ENCODE data around the gene PTK7.
"Not testable (repeated sequence)": the region's sequence is repeated elsewhere in the genome, so short reads cannot be mapped to it uniquely, and the experiment has no call there.

The PTK7 gene

GRCh38 chr6:43088654-43089056, 12.5 kb downstream of the PTK7 start:
- no peak for DNase-seq

GRCh38 chr6:43089467-43089866, 13.4 kb downstream of the PTK7 start:
- no peak for DNase-seq

- no peak for DNase-seq
Measured at GRCh38 chr6:43089874-43090558, 13.9 kb downstream of the PTK7 start.

GRCh38 chr6:43090559-43090956, 14.4 kb downstream of the PTK7 start:
- no peak for DNase-seq

- DNase-seq: no peak
Measured at GRCh38 chr6:43091020-43091419, 14.9 kb downstream of the PTK7 start.

- DNase-seq: no peak
Measured at GRCh38 chr6:43091436-43091991, 15.4 kb downstream of the PTK7 start.

- peak in 1 of 5 donors; percentile 12 for DNase-seq
Measured at GRCh38 chr6:43092635-43093034, 16.5 kb downstream of the PTK7 start.

- no peak for DNase-seq
Measured at GRCh38 chr6:43093436-43094289, 17.5 kb downstream of the PTK7 start.

- no peak for DNase-seq
Measured at GRCh38 chr6:43095939-43096338, 19.8 kb downstream of the PTK7 start.

GRCh38 chr6:43096451-43097097, 20.5 kb downstream of the PTK7 start:
- no peak for DNase-seq

- no peak for DNase-seq
Measured at GRCh38 chr6:43097098-43097489, 21.0 kb downstream of the PTK7 start.

GRCh38 chr6:43097502-43097901, 21.4 kb downstream of the PTK7 start:
- DNase-seq: no peak

GRCh38 chr6:43101497-43101896, 25.4 kb downstream of the PTK7 start:
- no peak for DNase-seq

GRCh38 chr6:43103253-43103876, 27.3 kb downstream of the PTK7 start:
- DNase-seq: no peak

- no peak for DNase-seq
Measured at GRCh38 chr6:43105538-43106222, 29.6 kb downstream of the PTK7 start.

- DNase-seq: no peak
Measured at GRCh38 chr6:43107344-43108062, 31.4 kb downstream of the PTK7 start.

GRCh38 chr6:43113431-43114260, 37.5 kb downstream of the PTK7 start:
- no peak for DNase-seq

- DNase-seq: no peak
Measured at GRCh38 chr6:43115365-43115764, 39.3 kb downstream of the PTK7 start.

- not testable (repeated sequence) for DNase-seq
Measured at GRCh38 chr6:43117466-43117865, 41.4 kb downstream of the PTK7 start.

GRCh38 chr6:43119482-43119881, 43.4 kb downstream of the PTK7 start:
- no peak for DNase-seq
